Measurements from ENCODE around the gene NATD1.
A peak's percentile ranks its signal among the peaks of the same experiment; 100 is the strongest.

NATD1 gene

GRCh38 chr17:21252796-21253645 lies at the start of gene NATD1:
Gene NATD1 (minus strand): TSS chr17:21253410. CDS start chr17:21253264, 146 bp downstream.
- peak; percentile 86 for DNase-seq

GRCh38 chr17:21301593-21302550 lies 48.7 kb upstream of the NATD1 start:
- DNase-seq = no peak

- no peak for DNase-seq
These were observed 47.7 kb upstream of the NATD1 start for GRCh38 chr17:21300601-21301571.

- no peak for DNase-seq
These were observed 46.9 kb upstream of the NATD1 start for GRCh38 chr17:21299981-21300600.

GRCh38 chr17:21298983-21299519 lies 45.8 kb upstream of the NATD1 start:
- DNase-seq = no peak

- DNase-seq = no peak
These were observed 45.1 kb upstream of the NATD1 start for GRCh38 chr17:21298056-21298982.

- no peak for DNase-seq
These were observed 44.4 kb upstream of the NATD1 start for GRCh38 chr17:21297597-21297996.

GRCh38 chr17:21297026-21297520 lies 43.9 kb upstream of the NATD1 start:
- no peak for DNase-seq

- no peak for DNase-seq
These were observed 43.2 kb upstream of the NATD1 start for GRCh38 chr17:21296097-21297025.

GRCh38 chr17:21295036-21295952 lies 42.1 kb upstream of the NATD1 start:
- no peak for DNase-seq

GRCh38 chr17:21294321-21295035 lies 41.3 kb upstream of the NATD1 start:
- no peak for DNase-seq

- DNase-seq = no peak
These were observed 40.6 kb upstream of the NATD1 start for GRCh38 chr17:21293831-21294210.

GRCh38 chr17:21292867-21293830 lies 39.9 kb upstream of the NATD1 start:
- no peak for DNase-seq

GRCh38 chr17:21291862-21292261 lies 38.7 kb upstream of the NATD1 start:
- DNase-seq = no peak

- DNase-seq = no peak
These were observed 38.1 kb upstream of the NATD1 start for GRCh38 chr17:21291357-21291756.

All from 8988T (cell line).